ENCODE data around the gene MEIS2.
"Not testable (repeated sequence)": the region's sequence is repeated elsewhere in the genome, so short reads cannot be mapped to it uniquely, and the experiment has no call there.

The MEIS2 gene

GRCh38 chr15:37004373-37004869 is 95.9 kb downstream of the MEIS2 start:
- no peak for DNase-seq

- DNase-seq: no peak
These were observed 98.2 kb downstream of the MEIS2 start for GRCh38 chr15:37002041-37002672.

- no peak for DNase-seq
These were observed 98.9 kb downstream of the MEIS2 start for GRCh38 chr15:37001417-37001816.

- no peak for DNase-seq
These were observed 100.6 kb downstream of the MEIS2 start for GRCh38 chr15:36999778-37000177.

GRCh38 chr15:36996538-36997181 is 103.7 kb downstream of the MEIS2 start:
- no peak for DNase-seq

GRCh38 chr15:36996121-36996520 is 104.2 kb downstream of the MEIS2 start:
- DNase-seq: no peak

- no peak for DNase-seq
These were observed 105.6 kb downstream of the MEIS2 start for GRCh38 chr15:36994790-36995189.

- no peak for DNase-seq
These were observed 107.9 kb downstream of the MEIS2 start for GRCh38 chr15:36992454-36992853.

- no peak for DNase-seq
These were observed 111.4 kb downstream of the MEIS2 start for GRCh38 chr15:36988947-36989346.

- no peak for DNase-seq
These were observed 117.9 kb downstream of the MEIS2 start for GRCh38 chr15:36982430-36982829.

- DNase-seq: not testable (repeated sequence)
These were observed 120.1 kb downstream of the MEIS2 start for GRCh38 chr15:36980281-36980680.

GRCh38 chr15:36978625-36979024 is 121.7 kb downstream of the MEIS2 start:
- DNase-seq: no peak

GRCh38 chr15:36978126-36978525 is 122.2 kb downstream of the MEIS2 start:
- no peak for DNase-seq

GRCh38 chr15:36977659-36978058 is 122.7 kb downstream of the MEIS2 start:
- no peak for DNase-seq

GRCh38 chr15:36972704-36973103 is 127.6 kb downstream of the MEIS2 start:
- DNase-seq: no peak

- DNase-seq: no peak
These were observed 129.8 kb downstream of the MEIS2 start for GRCh38 chr15:36970522-36970921.

- DNase-seq: no peak
These were observed 132.4 kb downstream of the MEIS2 start for GRCh38 chr15:36967929-36968328.

GRCh38 chr15:36966708-36967107 is 133.6 kb downstream of the MEIS2 start:
- DNase-seq: no peak

GRCh38 chr15:36965570-36966342 is 134.6 kb downstream of the MEIS2 start:
- DNase-seq: no peak

- DNase-seq: no peak
These were observed 135.7 kb downstream of the MEIS2 start for GRCh38 chr15:36964626-36965025.

GRCh38 chr15:36961956-36962355 is 138.4 kb downstream of the MEIS2 start:
- no peak for DNase-seq

GRCh38 chr15:36960947-36961227 is 139.5 kb downstream of the MEIS2 start:
- DNase-seq: no peak

- no peak for DNase-seq
These were observed 140.0 kb downstream of the MEIS2 start for GRCh38 chr15:36960179-36960946.

Data from CD4-positive, alpha-beta T cell treated with Interleukin-15 for 1 hour (primary cell).